ENCODE measurements around the gene NUP62.

NUP62 gene

DNA sequence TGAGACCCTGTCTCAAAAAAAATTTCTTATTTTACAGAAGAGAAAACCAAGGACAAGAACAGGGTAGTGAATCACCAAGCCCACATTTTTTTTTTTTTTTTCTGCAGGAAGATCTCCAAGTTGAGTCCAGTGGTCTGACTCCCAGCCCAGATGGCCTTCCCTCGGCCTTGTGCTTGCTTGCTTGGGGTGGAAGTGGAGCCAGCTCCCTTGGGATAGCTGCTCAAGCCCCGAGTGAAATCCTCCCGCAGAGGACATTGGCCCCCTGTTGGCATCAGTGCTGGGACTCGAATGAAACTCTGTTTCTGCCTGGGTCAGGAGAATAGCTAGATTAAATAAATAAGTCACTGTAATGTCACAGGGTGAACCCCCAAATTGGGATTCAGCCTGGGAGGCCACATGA, 9.4 kb upstream of the NUP62 start:
- Histone ChIP-seq H3K27ac (ENCODE audit: insufficient read depth, low read length, poor library complexity, severe bottlenecking) (no peak overlapping the region), H3K36me3 (ENCODE audit: control insufficient read depth, insufficient read depth, low read length) (no peaks in the 10 kb centered on the region), H3K9me3 (ENCODE audit: control insufficient read depth, low read length) (no peaks in the 10 kb centered on the region), H3K27me3 (replicated peaks; ENCODE audit: control insufficient read depth, insufficient read depth, low read length, poor library complexity, severe bottlenecking) (no peaks in the 10 kb centered on the region), H3K4me1 (ENCODE audit: control insufficient read depth, insufficient read depth, low read length, poor library complexity, severe bottlenecking) (peaks cover 8% of the 10 kb centered on the region), H3K4me3 (ENCODE audit: insufficient read depth, low read depth, low read length, poor library complexity, severe bottlenecking) (no peak overlapping the region)
- DNase-seq: no peak

DNA sequence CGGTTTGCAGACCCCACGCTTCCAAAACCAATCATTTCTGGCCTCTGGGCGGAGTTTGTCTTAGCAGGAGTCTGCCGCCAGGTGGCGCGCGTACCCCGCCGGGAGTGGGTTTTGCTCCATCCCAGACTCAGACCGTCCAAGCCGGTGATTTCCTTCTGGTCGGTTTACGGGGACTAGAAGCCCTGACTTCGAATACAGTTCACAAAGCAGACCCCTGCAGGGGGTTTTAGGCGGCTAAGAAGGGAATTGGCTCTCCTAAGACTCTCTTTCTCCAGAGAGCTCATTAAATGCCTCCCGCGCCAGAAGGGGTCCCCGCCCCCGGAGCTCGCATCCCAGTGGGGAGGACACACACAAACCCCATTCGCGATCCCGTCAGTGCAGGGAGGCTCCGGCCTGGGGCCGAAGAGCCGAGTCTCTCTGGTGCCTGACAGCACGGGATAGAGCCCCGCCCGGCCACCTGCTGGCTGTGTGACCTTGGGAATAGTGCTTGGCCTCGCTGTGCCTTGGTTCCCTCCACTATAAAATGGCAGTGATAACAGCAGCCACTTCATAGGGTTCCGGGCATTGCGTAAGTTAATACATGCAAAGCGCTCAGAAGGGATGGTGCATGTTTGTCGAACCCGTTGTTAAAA, 8.6 kb upstream of the NUP62 start:
- H3K27ac ChIP-seq (ENCODE audit: insufficient read depth, low read length, poor library complexity, severe bottlenecking): no peak overlapping the region
- H3K9me3 ChIP-seq (ENCODE audit: control insufficient read depth, low read length): no peaks in the 10 kb centered on the region
- H3K4me1 ChIP-seq (ENCODE audit: control insufficient read depth, insufficient read depth, low read length, poor library complexity, severe bottlenecking): peaks cover 9% of the 10 kb centered on the region
- H3K4me3 ChIP-seq (ENCODE audit: insufficient read depth, low read depth, low read length, poor library complexity, severe bottlenecking): peak overlapping the region; percentile 26
- H3K36me3 ChIP-seq (ENCODE audit: control insufficient read depth, insufficient read depth, low read length): no peaks in the 10 kb centered on the region
- H3K27me3 ChIP-seq (replicated peaks; ENCODE audit: control insufficient read depth, insufficient read depth, low read length, poor library complexity, severe bottlenecking): no peaks in the 10 kb centered on the region
- DNase-seq: peak; percentile 49 to 71 (median 58)

DNA sequence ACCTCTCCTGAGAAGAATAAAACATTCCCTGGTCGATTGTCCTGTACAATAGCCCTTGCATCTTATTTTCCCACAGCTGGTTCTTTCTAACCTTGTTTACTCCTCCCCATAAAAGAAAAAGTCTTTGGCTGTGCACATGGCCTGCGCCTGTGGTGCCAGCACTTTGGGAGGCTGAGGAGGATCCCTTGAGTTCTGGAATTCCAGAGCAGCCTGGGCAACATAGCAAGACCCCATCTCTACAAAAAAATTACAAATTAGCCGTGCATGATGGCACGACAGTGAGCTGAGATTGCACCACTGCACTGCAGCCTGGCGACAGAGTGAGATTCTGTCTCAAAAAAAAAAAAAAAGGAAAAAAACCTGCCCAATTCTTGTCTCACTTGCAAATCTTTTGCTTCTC, 7.2 kb upstream of the NUP62 start:
- Histone ChIP-seq H3K36me3 (ENCODE audit: control insufficient read depth, insufficient read depth, low read length) (no peaks in the 10 kb centered on the region), H3K4me3 (ENCODE audit: insufficient read depth, low read depth, low read length, poor library complexity, severe bottlenecking) (no peak overlapping the region), H3K27ac (ENCODE audit: insufficient read depth, low read length, poor library complexity, severe bottlenecking) (no peak overlapping the region), H3K27me3 (replicated peaks; ENCODE audit: control insufficient read depth, insufficient read depth, low read length, poor library complexity, severe bottlenecking) (no peaks in the 10 kb centered on the region), H3K4me1 (ENCODE audit: control insufficient read depth, insufficient read depth, low read length, poor library complexity, severe bottlenecking) (peaks cover 13% of the 10 kb centered on the region), H3K9me3 (ENCODE audit: control insufficient read depth, low read length) (no peaks in the 10 kb centered on the region)
- no peak for DNase-seq

DNA sequence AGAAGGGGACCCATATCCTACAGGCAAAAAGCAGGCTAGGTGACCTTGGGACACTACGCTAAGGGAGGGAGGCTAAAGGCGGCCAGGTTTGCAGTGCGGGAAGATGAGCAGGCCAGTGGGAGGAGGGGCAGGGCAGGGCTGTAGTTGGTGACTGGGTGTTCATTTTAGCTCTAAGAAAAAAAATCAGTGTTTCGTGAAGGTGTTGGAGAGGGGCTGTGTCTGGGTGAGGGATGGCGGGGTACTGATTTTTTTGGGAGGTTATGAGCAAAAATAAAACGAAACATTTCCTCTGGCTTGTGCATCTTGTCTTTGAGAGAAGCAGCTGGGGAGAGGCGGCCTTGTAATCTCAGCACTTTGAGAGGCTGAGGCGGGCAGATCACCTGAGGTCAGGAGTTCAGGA, 4.3 kb upstream of the NUP62 start:
- H3K27me3 ChIP-seq (replicated peaks; ENCODE audit: control insufficient read depth, insufficient read depth, low read length, poor library complexity, severe bottlenecking): no peaks in the 10 kb centered on the region
- H3K36me3 ChIP-seq (ENCODE audit: control insufficient read depth, insufficient read depth, low read length): no peaks in the 10 kb centered on the region
- H3K4me3 ChIP-seq (ENCODE audit: insufficient read depth, low read depth, low read length, poor library complexity, severe bottlenecking): no peak overlapping the region
- no peaks in the 10 kb centered on the region for H3K9me3 ChIP-seq (ENCODE audit: control insufficient read depth, low read length)
- peaks cover 17% of the 10 kb centered on the region for H3K4me1 ChIP-seq (ENCODE audit: control insufficient read depth, insufficient read depth, low read length, poor library complexity, severe bottlenecking)
- DNase-seq: no peak
- no peak overlapping the region for H3K27ac ChIP-seq (ENCODE audit: insufficient read depth, low read length, poor library complexity, severe bottlenecking)

DNA sequence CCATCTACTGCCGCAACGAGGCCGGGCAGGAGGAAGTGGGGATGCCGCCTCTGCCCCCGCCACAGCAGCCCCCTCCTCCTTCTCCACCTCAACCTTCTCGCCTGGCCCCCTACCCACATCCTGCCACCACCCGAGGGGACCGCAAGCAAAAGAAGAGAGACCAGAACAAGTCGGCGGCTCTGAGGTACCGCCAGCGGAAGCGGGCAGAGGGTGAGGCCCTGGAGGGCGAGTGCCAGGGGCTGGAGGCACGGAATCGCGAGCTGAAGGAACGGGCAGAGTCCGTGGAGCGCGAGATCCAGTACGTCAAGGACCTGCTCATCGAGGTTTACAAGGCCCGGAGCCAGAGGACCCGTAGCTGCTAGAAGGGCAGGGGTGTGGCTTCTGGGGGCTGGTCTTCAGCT, 3.4 kb upstream of the NUP62 start:
- Histone ChIP-seq H3K4me1 (ENCODE audit: control insufficient read depth, insufficient read depth, low read length, poor library complexity, severe bottlenecking) (peaks cover 20% of the 10 kb centered on the region), H3K27me3 (replicated peaks; ENCODE audit: control insufficient read depth, insufficient read depth, low read length, poor library complexity, severe bottlenecking) (no peaks in the 10 kb centered on the region), H3K9me3 (ENCODE audit: control insufficient read depth, low read length) (no peaks in the 10 kb centered on the region), H3K4me3 (ENCODE audit: insufficient read depth, low read depth, low read length, poor library complexity, severe bottlenecking) (no peak overlapping the region), H3K36me3 (ENCODE audit: control insufficient read depth, insufficient read depth, low read length) (no peaks in the 10 kb centered on the region), H3K27ac (ENCODE audit: insufficient read depth, low read length, poor library complexity, severe bottlenecking) (peak overlapping the region; percentile 28)
- peak in 2 of 3 donors; percentile 15 to 21 for DNase-seq

DNA sequence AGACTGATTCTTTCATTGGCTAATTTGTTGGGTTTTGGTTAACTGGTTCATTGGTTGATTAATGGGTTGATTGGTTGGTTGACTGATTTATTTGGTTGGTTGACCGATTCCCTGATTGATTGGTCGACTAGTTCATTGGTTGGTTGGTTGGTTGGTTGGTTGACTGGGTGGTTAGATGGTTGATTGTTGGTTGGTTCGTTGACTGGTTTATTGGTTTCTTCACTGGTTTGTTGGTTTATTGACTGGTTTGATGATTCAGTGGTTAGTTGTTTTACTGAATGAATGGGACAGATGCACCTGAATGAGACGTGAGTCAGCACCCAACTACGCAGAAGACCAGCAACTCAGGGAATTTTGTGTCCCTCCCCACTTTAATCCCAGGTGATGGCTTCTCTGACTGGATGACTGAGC, 2.7 kb upstream of the NUP62 start:
- Histone ChIP-seq H3K9me3 (ENCODE audit: control insufficient read depth, low read length) (no peaks in the 10 kb centered on the region), H3K4me1 (ENCODE audit: control insufficient read depth, insufficient read depth, low read length, poor library complexity, severe bottlenecking) (peaks cover 22% of the 10 kb centered on the region), H3K36me3 (ENCODE audit: control insufficient read depth, insufficient read depth, low read length) (no peaks in the 10 kb centered on the region), H3K4me3 (ENCODE audit: insufficient read depth, low read depth, low read length, poor library complexity, severe bottlenecking) (no peak overlapping the region), H3K27me3 (replicated peaks; ENCODE audit: control insufficient read depth, insufficient read depth, low read length, poor library complexity, severe bottlenecking) (no peaks in the 10 kb centered on the region), H3K27ac (ENCODE audit: insufficient read depth, low read length, poor library complexity, severe bottlenecking) (no peak overlapping the region)
- no peak for DNase-seq

DNA sequence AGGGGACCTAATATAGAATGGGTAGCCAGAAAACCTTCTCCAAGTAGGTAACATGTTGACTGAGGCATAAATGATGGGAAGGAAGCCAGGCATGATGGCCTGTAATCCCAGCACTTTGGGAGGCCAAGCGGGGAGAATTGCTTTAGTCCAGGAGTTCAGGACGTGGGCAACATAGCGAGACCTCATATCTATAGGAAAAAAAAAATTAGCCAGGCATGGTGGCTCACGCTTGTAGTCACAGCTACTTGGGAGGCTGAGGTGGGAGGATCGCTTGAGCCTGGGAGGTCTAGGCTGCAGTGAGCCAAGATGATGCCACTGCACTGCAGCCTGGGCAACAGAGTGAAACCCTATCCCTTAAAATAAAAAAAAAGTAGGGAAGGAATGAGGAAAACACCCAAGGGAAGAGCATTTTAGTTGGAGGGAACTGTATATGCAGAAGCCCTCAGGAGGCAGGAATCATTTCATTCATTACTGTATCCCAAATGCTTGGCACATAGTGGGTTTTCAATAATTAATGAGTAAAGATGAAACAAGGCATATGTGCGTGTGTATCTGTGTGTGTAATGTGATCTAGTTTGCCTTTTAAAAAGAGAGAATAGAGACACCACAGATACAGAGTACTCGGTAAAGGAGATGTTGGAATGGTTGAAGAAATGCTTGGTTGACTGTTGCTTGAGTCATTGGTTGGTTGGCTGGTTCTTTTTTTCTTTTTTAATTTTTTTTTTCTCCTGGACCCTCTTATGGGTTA, 2.2 kb upstream of the NUP62 start:
- H3K36me3 ChIP-seq (ENCODE audit: control insufficient read depth, insufficient read depth, low read length): peaks cover 3% of the 10 kb centered on the region
- H3K27me3 ChIP-seq (replicated peaks; ENCODE audit: control insufficient read depth, insufficient read depth, low read length, poor library complexity, severe bottlenecking): no peaks in the 10 kb centered on the region
- DNase-seq: no peak
- no peaks in the 10 kb centered on the region for H3K9me3 ChIP-seq (ENCODE audit: control insufficient read depth, low read length)
- H3K4me1 ChIP-seq (ENCODE audit: control insufficient read depth, insufficient read depth, low read length, poor library complexity, severe bottlenecking): peaks cover 22% of the 10 kb centered on the region
- H3K4me3 ChIP-seq (ENCODE audit: insufficient read depth, low read depth, low read length, poor library complexity, severe bottlenecking): no peak overlapping the region
- H3K27ac ChIP-seq (ENCODE audit: insufficient read depth, low read length, poor library complexity, severe bottlenecking): no peak overlapping the region

DNA sequence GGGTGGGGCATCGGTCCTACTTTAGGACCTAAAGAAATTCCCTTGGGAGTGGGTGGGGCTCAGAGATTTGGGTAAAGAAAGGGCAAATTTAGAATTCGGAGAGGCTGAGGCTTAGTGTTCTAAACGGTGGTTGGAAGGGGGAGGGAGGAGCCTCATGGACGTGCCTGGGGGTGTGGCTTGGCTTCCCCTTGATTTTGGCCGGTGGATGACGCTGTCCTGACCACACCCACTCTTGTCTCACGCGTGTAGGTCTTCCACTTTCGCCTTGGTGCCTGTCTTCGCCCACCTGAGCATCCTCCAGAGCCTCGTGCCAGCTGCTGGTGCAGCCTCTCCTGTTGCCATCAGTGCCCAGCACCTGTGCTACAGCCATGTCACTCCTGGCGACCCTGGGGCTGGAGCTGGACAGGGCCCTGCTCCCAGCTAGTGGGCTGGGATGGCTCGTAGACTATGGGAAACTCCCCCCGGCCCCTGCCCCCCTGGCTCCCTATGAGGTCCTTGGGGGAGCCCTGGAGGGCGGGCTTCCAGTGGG, 1.2 kb upstream of the NUP62 start:
- Histone ChIP-seq H3K36me3 (ENCODE audit: control insufficient read depth, insufficient read depth, low read length) (peaks cover 3% of the 10 kb centered on the region), H3K4me1 (ENCODE audit: control insufficient read depth, insufficient read depth, low read length, poor library complexity, severe bottlenecking) (peaks cover 22% of the 10 kb centered on the region), H3K27ac (ENCODE audit: insufficient read depth, low read length, poor library complexity, severe bottlenecking) (no peak overlapping the region), H3K27me3 (replicated peaks; ENCODE audit: control insufficient read depth, insufficient read depth, low read length, poor library complexity, severe bottlenecking) (no peaks in the 10 kb centered on the region), H3K4me3 (ENCODE audit: insufficient read depth, low read depth, low read length, poor library complexity, severe bottlenecking) (no peak overlapping the region), H3K9me3 (ENCODE audit: control insufficient read depth, low read length) (no peaks in the 10 kb centered on the region)
- no peak for DNase-seq

DNA sequence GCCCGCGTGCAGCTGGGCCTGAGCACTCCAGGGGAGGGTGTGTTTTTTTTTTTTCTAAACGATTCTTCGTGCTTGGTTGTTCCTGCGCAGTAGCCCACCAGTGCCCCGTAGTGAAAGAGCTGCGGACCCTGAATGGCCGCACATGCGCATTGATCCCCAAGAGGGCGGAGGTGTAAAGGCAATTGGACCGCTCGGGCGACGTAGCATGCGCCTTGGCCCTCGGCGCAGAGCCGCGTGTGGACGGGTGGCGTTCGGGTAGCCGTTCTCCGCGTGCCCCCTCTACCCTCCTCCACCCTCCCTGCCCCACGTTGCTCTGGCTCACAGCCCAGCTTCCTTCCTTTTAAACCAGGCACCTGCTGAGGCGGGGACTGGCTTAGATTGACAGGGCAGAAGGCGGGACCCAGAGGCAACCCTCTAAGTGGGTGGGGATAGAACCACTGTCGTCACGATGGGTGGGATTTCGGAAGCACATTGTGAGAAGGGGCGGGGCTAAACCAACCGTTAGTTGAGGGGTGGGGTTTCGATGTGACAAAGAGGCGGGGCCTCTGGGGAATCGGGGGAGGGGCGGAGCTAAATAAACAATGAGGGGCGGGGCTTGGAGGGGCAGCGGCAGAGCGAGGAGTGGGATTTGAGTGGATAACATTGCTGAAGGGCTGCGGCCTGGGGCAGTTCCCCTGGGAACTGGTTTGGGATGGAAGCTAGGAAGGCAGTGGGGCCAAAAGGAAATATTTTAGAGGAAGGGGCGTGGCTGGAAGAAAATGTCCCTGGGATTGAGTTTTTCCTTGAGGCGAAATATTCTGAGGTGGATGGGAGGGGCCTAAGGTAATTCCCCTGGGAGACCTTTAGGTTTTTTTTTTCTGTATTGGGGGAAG, 543 bp upstream of the NUP62 start:
- Histone ChIP-seq H3K27me3 (replicated peaks; ENCODE audit: control insufficient read depth, insufficient read depth, low read length, poor library complexity, severe bottlenecking) (no peaks in the 10 kb centered on the region), H3K36me3 (ENCODE audit: control insufficient read depth, insufficient read depth, low read length) (peaks cover 7% of the 10 kb centered on the region), H3K4me3 (ENCODE audit: insufficient read depth, low read depth, low read length, poor library complexity, severe bottlenecking) (peak overlapping the region; percentile 81), H3K4me1 (ENCODE audit: control insufficient read depth, insufficient read depth, low read length, poor library complexity, severe bottlenecking) (peaks cover 24% of the 10 kb centered on the region), H3K9me3 (ENCODE audit: control insufficient read depth, low read length) (no peaks in the 10 kb centered on the region), H3K27ac (ENCODE audit: insufficient read depth, low read length, poor library complexity, severe bottlenecking) (peak overlapping the region; percentile 94)
- DNase-seq: peak; percentile 89 to 92 (median 92)
